ENCODE measurements around the gene MRPL3.

DNA sequence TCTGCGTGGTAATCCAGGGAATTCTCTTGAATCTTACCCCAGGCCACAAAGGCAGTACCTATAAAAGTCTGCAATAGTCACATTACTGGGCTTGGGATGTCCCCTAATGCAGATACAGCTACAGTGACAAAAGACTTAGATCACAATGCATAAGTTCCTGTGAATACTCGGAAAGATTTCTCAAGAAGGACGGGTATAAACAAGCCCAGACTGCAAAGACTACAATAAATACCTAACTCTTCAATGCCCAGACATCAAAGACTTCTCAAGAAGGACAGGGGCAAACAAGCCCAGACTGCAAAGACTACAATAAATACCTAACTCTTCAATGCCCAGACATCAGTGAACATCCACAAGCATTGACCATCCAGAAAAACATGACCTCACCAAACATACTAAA, 70.3 kb downstream of the MRPL3 start:
- TF ChIP-seq CTCF (IDR thresholded peaks at IDR 0.05) (no peak), POLR2A (IDR thresholded peaks at IDR 0.05) (no peak)
